ENCODE results near the gene IQCM.

IQCM gene

DNA sequence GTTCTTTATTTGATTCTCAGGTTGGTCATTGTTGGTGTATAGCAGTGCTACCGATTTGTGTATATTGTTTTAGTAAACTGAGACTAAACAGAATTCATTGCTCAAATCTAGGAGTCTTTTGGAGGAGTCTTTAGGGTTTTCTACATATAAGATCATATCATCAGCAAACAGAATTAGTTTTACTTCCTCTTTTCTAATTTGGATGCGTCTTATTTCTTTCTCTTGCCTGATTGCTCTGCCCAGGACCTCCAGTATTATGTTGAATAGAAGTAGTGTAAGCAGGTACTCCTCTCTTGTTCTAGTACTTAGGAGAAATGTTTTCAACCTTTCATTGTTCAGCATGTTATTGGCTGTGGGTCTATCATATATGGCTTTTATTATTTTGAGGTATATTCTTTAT lies 92.6 kb downstream of the IQCM start:
- TF ChIP-seq, protein P1, sequence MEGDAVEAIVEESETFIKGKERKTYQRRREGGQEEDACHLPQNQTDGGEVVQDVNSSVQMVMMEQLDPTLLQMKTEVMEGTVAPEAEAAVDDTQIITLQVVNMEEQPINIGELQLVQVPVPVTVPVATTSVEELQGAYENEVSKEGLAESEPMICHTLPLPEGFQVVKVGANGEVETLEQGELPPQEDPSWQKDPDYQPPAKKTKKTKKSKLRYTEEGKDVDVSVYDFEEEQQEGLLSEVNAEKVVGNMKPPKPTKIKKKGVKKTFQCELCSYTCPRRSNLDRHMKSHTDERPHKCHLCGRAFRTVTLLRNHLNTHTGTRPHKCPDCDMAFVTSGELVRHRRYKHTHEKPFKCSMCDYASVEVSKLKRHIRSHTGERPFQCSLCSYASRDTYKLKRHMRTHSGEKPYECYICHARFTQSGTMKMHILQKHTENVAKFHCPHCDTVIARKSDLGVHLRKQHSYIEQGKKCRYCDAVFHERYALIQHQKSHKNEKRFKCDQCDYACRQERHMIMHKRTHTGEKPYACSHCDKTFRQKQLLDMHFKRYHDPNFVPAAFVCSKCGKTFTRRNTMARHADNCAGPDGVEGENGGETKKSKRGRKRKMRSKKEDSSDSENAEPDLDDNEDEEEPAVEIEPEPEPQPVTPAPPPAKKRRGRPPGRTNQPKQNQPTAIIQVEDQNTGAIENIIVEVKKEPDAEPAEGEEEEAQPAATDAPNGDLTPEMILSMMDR (IDR thresholded peaks at IDR 0.05; ENCODE audit: insufficient read depth, low read length, poor library complexity, severe bottlenecking): no peak
- DNase-seq (ENCODE audit: extremely low read depth, insufficient read length): no peak
- H3K36me3 ChIP-seq (ENCODE audit: control insufficient read depth, insufficient read depth, low read length): no peaks in the 10 kb centered on the region

DNA sequence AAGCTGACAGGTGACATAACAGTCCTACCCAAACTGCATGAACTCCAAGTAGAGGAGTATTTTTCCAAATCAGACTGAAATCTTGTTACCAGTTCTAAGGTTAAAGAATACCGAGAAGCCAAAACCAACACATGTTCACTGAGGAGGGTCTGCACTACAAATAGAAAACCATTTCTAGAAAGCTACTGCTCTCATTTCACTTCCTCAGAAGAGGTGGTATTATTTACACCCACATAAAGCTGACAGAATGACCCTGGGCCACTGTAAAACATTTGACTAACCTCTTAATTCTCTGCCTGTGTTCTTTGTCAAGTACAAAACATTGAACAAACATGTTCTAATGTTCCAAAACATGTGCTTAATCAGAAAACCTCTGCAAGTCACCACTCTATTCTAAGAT lies 95.8 kb downstream of the IQCM start:
- Histone ChIP-seq H3K36me3 (ENCODE audit: control insufficient read depth, insufficient read depth, low read length) (no peaks in the 10 kb centered on the region), H3K27me3 (replicated peaks; ENCODE audit: control insufficient read depth, insufficient read depth, low read length) (no peaks in the 10 kb centered on the region; the same call in 1 of the 2 replicates), H3K4me3 (replicated peaks; ENCODE audit: low read depth, low read length) (no peak overlapping the region)
- DNase-seq (ENCODE audit: extremely low read depth, insufficient read length): no peak
- TF ChIP-seq, protein P1 (IDR thresholded peaks at IDR 0.05; ENCODE audit: insufficient read depth, low read length, poor library complexity, severe bottlenecking): no peak

More for the DNA sequence above, 92.6 kb downstream of the IQCM start:
- no peaks in the 10 kb centered on the region; the same call in 1 of the 2 replicates for H3K27me3 ChIP-seq (replicated peaks; ENCODE audit: control insufficient read depth, insufficient read depth, low read length)
- H3K4me3 ChIP-seq (replicated peaks; ENCODE audit: low read depth, low read length): no peak overlapping the region

DNA sequence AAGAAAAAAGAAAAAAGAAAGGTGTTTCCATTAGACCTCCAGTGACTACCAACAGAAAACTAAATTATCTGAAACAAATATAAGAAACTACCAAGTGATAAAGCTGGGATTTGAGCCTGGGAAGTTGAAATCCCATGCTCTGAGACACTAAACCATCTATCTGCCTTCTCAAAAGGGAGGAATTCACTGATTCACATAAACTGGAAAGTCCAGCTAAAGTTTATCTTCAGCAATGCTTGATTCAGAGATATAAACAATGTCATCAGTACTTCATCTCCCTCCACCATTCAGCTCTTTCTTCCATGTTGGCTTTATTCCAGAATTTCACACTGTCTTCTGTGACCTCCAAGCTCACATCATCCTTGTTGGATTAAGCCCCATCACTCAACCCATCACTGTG lies 96.3 kb downstream of the IQCM start:
- no peaks in the 10 kb centered on the region for H3K36me3 ChIP-seq (ENCODE audit: control insufficient read depth, insufficient read depth, low read length)
- TF ChIP-seq, protein P1 (IDR thresholded peaks at IDR 0.05; ENCODE audit: insufficient read depth, low read length, poor library complexity, severe bottlenecking): no peak
- no peak for DNase-seq (ENCODE audit: extremely low read depth, insufficient read length)
- H3K27me3 ChIP-seq (replicated peaks; ENCODE audit: control insufficient read depth, insufficient read depth, low read length): no peaks in the 10 kb centered on the region; the same call in 1 of the 2 replicates
- no peak overlapping the region for H3K4me3 ChIP-seq (replicated peaks; ENCODE audit: low read depth, low read length)

DNA sequence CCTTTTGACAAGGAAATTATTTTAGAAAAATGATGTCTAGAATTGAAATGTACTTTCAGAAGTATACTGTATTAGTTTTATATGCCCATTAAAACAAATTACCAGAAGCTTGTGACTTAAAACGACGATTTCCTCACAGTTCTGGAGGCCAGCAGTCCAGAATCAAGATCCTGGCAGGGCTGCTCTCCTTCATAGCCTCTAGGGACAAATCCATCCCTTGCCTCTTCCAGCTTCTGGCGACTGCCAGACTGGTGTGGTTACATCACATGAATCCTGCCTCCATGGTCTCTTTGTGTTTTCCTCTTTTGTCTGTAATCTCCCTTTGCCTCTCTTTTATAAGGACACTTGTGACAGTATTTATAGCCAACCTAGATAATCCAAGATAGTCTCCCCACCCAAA lies 97.1 kb downstream of the IQCM start:
- TF ChIP-seq, protein P1 (IDR thresholded peaks at IDR 0.05; ENCODE audit: insufficient read depth, low read length, poor library complexity, severe bottlenecking): no peak
- Histone ChIP-seq H3K36me3 (ENCODE audit: control insufficient read depth, insufficient read depth, low read length) (no peaks in the 10 kb centered on the region), H3K27me3 (replicated peaks; ENCODE audit: control insufficient read depth, insufficient read depth, low read length) (no peaks in the 10 kb centered on the region; the same call in 1 of the 2 replicates), H3K4me3 (replicated peaks; ENCODE audit: low read depth, low read length) (no peak overlapping the region)
- DNase-seq (ENCODE audit: extremely low read depth, insufficient read length): no peak

DNA sequence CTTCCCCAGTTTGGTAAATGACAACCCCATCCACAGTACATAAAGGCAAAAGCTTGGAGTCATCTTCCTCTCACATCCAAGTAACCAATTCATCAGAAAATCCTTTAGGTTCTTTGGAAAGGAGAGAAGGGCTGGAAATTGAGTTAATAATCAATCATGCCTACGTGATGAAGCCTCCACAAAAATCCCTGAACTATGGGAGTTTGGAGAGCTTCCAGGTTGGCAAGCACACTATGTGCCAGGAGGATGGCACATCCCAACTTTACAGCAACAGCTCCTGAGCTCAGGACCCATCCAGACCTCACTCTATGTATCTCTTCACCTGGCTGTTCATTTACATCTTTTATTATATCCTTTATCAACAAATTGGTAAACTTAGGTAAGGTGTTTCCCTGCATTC lies 98.9 kb downstream of the IQCM start:
- TF ChIP-seq, protein P1 (IDR thresholded peaks at IDR 0.05; ENCODE audit: insufficient read depth, low read length, poor library complexity, severe bottlenecking): no peak
- Histone ChIP-seq H3K4me3 (replicated peaks; ENCODE audit: low read depth, low read length) (no peak overlapping the region), H3K27me3 (replicated peaks; ENCODE audit: control insufficient read depth, insufficient read depth, low read length) (no peaks in the 10 kb centered on the region; the same call in 1 of the 2 replicates), H3K36me3 (ENCODE audit: control insufficient read depth, insufficient read depth, low read length) (no peaks in the 10 kb centered on the region)
- no peak for DNase-seq (ENCODE audit: extremely low read depth, insufficient read length)
